GM12878 (cell line): ENCODE results near the gene CDH10. TPM values are rescaled to one million over a fixed set of nuclear protein-coding genes. Genes with fewer than 3 reads are reported as not detected.

Experiments used
- ATAC-seq: fragments of 200-7000 bp; cut with Tn5 transposase; 3 replicates; pipeline ENCODE4 v1.9.1; 2020; ENCODE audit warnings: mild to moderate bottlenecking, moderate library complexity
- BruUV-seq: library from RNA; stranded (reverse); fragments of 400-500 nt; replicated peaks from 2 replicates; lab custom pipeline; 2021; lab: Mats Ljungman, UMichigan
- CTCF ChIA-PET: fragments of 300-600 bp; sonication (Branson Sonifier 250); formaldehyde crosslinking; extraction: SDS; loops from one replicate; lab custom pipeline; 2021; ENCODE audit warnings: inconsistent platforms; lab: Yijun Ruan, JAX
- POLR2A ChIA-PET: fragments of 350-600 bp; formaldehyde crosslinking; extraction: SDS; loops from one replicate; lab custom pipeline; 2021; ENCODE audit warnings: inconsistent platforms; lab: Charles Lee
- RAD21 ChIA-PET: fragments of 300-600 bp; sonication (Branson Sonifier 250); formaldehyde crosslinking; loops from one replicate; lab custom pipeline; 2023; ENCODE audit warnings: antibody characterized with exemption; ENCODE audit not compliant: unreplicated experiment; lab: Charles Lee
- SMC1A ChIA-PET: fragments of 300-600 bp; sonication (Branson Sonifier 250); formaldehyde crosslinking; loops from one replicate; lab custom pipeline; 2023; ENCODE audit not compliant: unreplicated experiment, uncharacterized antibody; lab: Charles Lee
- DNase-seq: peaks from one replicate; pipeline ENCODE4 v3.0.0-alpha.2; 2011; ENCODE audit warnings: low read depth, low spot score
- FAIRE-seq: peaks from 3 replicates; lab custom pipeline; 2011; peaks lifted over from hg19 to GRCh38; lab: Jason Lieb, UNC
- H2AFZ ChIP-seq: 2 replicates; pipeline ENCODE4 v1.6.0; 2011; ENCODE audit warnings: low read depth, low read length, control low read depth; ENCODE audit not compliant: control insufficient read depth
- H3K27ac ChIP-seq: 2 replicates; pipeline ENCODE4 v1.5.1; 2011; ENCODE audit warnings: control low read depth; ENCODE audit not compliant: control insufficient read depth, insufficient read depth
- H3K27me3 ChIP-seq, 2 experiments: replicated peaks in 1 of 2; 2 replicates each; pipeline versions ENCODE4 v1.6.0 to v1.6.1; 2011; ENCODE audit warnings: low read length in 1 of 2; ENCODE audit not compliant: control insufficient read depth in 2 of 2, insufficient read depth in 2 of 2
- H3K36me3 ChIP-seq, 2 experiments: 2 replicates each; pipeline ENCODE4 v1.5.1; 2011; ENCODE audit warnings: low read length in 1 of 2; ENCODE audit not compliant: control insufficient read depth in 2 of 2, insufficient read depth in 2 of 2
- H3K4me1 ChIP-seq: 2 replicates; pipeline ENCODE4 v1.6.1; 2011; ENCODE audit warnings: mild to moderate bottlenecking, low read length, moderate library complexity, mixed read lengths; ENCODE audit not compliant: control insufficient read depth, insufficient read depth
- H3K4me2 ChIP-seq: 2 replicates; pipeline ENCODE4 v1.6.0; 2011; ENCODE audit warnings: control low read depth; ENCODE audit not compliant: control insufficient read depth, insufficient read depth
- H3K4me3 ChIP-seq: fragments of 200-600 bp; sonication (generic); 2 replicates; pipeline ENCODE4 v1.5.1; 2016
- H3K79me2 ChIP-seq: 2 replicates; pipeline ENCODE4 v1.6.0; 2011; ENCODE audit warnings: low read length; ENCODE audit not compliant: control insufficient read depth, insufficient read depth
- H3K9ac ChIP-seq: 2 replicates; pipeline ENCODE4 v1.8.0; 2011; ENCODE audit warnings: low read length, control low read depth, mixed read lengths; ENCODE audit not compliant: control insufficient read depth, insufficient read depth
- H3K9me3 ChIP-seq: replicated peaks from 3 replicates; pipeline ENCODE4 v1.5.1; 2011; ENCODE audit warnings: mild to moderate bottlenecking, low read length; ENCODE audit not compliant: control insufficient read depth, insufficient read depth
- H4K20me1 ChIP-seq: 2 replicates; pipeline ENCODE4 v1.6.0; 2011; ENCODE audit not compliant: control insufficient read depth, insufficient read depth
- CBFB ChIP-seq: IDR thresholded peaks from 2 replicates; pipeline ENCODE4 v1.6.1; 2016; ENCODE audit warnings: antibody characterized with exemption, low read depth
- ETV6 ChIP-seq, 2 experiments: fragments of 450-650 bp in 1 of 2; IDR thresholded peaks in 1 of 2; conservative IDR thresholded peaks in 1 of 2; 2 replicates each; pipeline ENCODE4 v1.6.1; 2014; ENCODE audit warnings: antibody characterized with exemption in 1 of 2, borderline replicate concordance in 1 of 2, low read depth in 1 of 2, mild to moderate bottlenecking in 1 of 2, moderate library complexity in 1 of 2
- FOXM1 ChIP-seq: IDR thresholded peaks from 2 replicates; pipeline ENCODE4 v1.6.1; 2012; ENCODE audit warnings: low read depth, mild to moderate bottlenecking, inconsistent platforms, low read length, moderate library complexity
- HDGF ChIP-seq: fragments of 450-650 bp; IDR thresholded peaks from 2 replicates; pipeline ENCODE4 v1.6.1; 2016; ENCODE audit warnings: antibody characterized with exemption
- NR2F1 ChIP-seq: fragments of 450-650 bp; conservative IDR thresholded peaks from 2 replicates; pipeline ENCODE4 v1.6.1; 2017; ENCODE audit warnings: mild to moderate bottlenecking
- PML ChIP-seq: IDR thresholded peaks from 2 replicates; pipeline ENCODE4 v1.6.1; 2012; ENCODE audit warnings: low read length, inconsistent platforms
- RFX5 ChIP-seq: IDR thresholded peaks from 2 replicates; pipeline ENCODE4 v1.6.1; 2011; ENCODE audit warnings: low read depth, low read length, improper control_type of control experiment
- SUPT20H ChIP-seq: IDR thresholded peaks from 2 replicates; pipeline ENCODE4 v1.6.1; 2011; ENCODE audit warnings: low read depth, mild to moderate bottlenecking, low read length, moderate library complexity, borderline replicate concordance; ENCODE audit not compliant: control insufficient read depth
- TBL1XR1 ChIP-seq: IDR thresholded peaks from 2 replicates; pipeline ENCODE4 v1.6.1; 2012; ENCODE audit warnings: low read depth, low read length, improper control_type of control experiment
- TCF7 ChIP-seq: IDR thresholded peaks from 2 replicates; pipeline ENCODE4 v1.6.1; 2014; ENCODE audit warnings: antibody characterized with exemption, borderline replicate concordance
- WGBS: methylation state at CpG from one replicate; pipeline ENCODE4 v1.1.6; 2016; ENCODE audit warnings: low lambda C conversion rate; ENCODE audit not compliant: insufficient replicate concordance, insufficient coverage; ENCODE audit errors: missing lambda C conversion rate; 5-methylcytosine and 5-hydroxymethylcytosine counted together
- in situ Hi-C: fragments of 300-500 bp; cut with MboI; formaldehyde crosslinking; loops from 9 replicates; pipeline ENCODE4 v1.14.3; 2018; ENCODE audit warnings: mixed read lengths
- intact Hi-C: fragments of 100-400 bp; cut with micrococcal nuclease; formaldehyde crosslinking; loops from one replicate; pipeline ENCODE4 v1.14.2; 2022; ENCODE audit not compliant: unreplicated experiment
- polyA plus RNA-seq, 11 experiments: library from polyadenylated mRNA; depleted of rRNA in 4 of 11; unstranded in 6 of 11; stranded (reverse) in 5 of 11; fragments of >200 nt; fragmentation: Nextera tagmentation in 4 of 11; fragmentation: Illumina TruSeq in 1 of 11; extraction: Ambion mirVana in 4 of 11; extraction: Trizol in 1 of 11; gene quantifications; 1 replicate in 1 of 11; 2 replicates in 10 of 11; pipeline versions ENCODE4 v1.2.1 to v1.2.3, GENCODE V29; 2011 to 2016; ENCODE audit warnings: inconsistent platforms in 2 of 11, missing spikeins in 2 of 11, low read depth in 1 of 11
- total RNA-seq, 4 experiments: library from RNA; depleted of rRNA in 3 of 4; stranded (reverse); fragments of >200 nt in 3 of 4; fragmentation: Illumina TruSeq in 1 of 4; extraction: Trizol in 1 of 4; gene quantifications; 2 replicates each; pipeline versions ENCODE4 v1.2.1 to v1.2.3, GENCODE V29; 2013 to 2021
- TF ChIP-seq, protein P1 (sequence below): fragments of 450-650 bp; conservative IDR thresholded peaks from 2 replicates; pipeline ENCODE4 v1.6.1; 2017; ENCODE audit warnings: mild to moderate bottlenecking, moderate library complexity
- TF ChIP-seq, protein P2 (sequence below): IDR thresholded peaks from 2 replicates; pipeline ENCODE4 v1.6.1; 2011; ENCODE audit warnings: mild to moderate bottlenecking, low read depth, low read length, moderate library complexity; ENCODE audit not compliant: insufficient replicate concordance
- TF ChIP-seq, protein P3 (sequence below): fragments of 450-650 bp; IDR thresholded peaks from 2 replicates; pipeline ENCODE4 v1.6.1; 2016; ENCODE audit warnings: mild to moderate bottlenecking
- TF ChIP-seq, protein P4 (sequence below): IDR thresholded peaks from 2 replicates; pipeline ENCODE4 v1.6.1; 2011; ENCODE audit warnings: low read depth, low read length, improper control_type of control experiment, borderline replicate concordance
- TF ChIP-seq, protein P5 (sequence below): fragments of 450-650 bp; IDR thresholded peaks from 2 replicates; pipeline ENCODE4 v1.6.1; 2017; ENCODE audit warnings: mild to moderate bottlenecking, moderate library complexity

The CDH10 gene
- total and polyA plus RNA-seq, 10 of the 15 experiments (the other 5 are each of a cell fraction or from before 2014, with no cell fraction given), result 0.04 to 0.05 TPM; not detected in 8

DNA sequence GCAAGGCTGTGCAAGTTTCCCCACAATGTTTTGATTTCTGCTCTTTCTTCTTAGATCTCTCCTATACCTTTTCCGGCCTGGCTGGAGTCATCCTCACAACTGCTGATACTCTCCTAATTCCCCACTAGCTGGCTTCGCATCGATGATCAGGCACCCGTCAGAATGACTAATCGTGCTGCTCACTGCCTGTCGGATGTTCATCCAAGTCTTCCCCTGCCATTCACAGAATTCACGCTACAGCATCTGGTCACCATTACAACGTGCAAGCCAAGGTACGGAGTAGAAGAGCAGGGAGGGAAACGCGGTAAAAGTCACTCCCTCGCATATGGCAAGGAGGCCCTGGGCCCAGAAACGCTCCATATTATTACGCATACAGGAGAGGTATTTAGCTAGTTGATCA lies 35.1 kb downstream of the CDH10 start:
- H3K9ac ChIP-seq, result no peak overlapping the region
- no peak for FAIRE-seq
- intact Hi-C loops (no loop called here), in situ Hi-C loops (no loop called here)
- WGBS, result 59% methylated on average over 14 of the region's 14 CpGs
- H3K4me3 ChIP-seq, result no peak overlapping the region
- H3K4me2 ChIP-seq, result no peak overlapping the region
- ChIA-PET SMC1A (interaction anchor here (1.2 to 1.4 kb wide), 2 partner anchors 10 to 11 kb away, joined by 3 to 4 read pairs; no protein-coding TSS in a partner anchor), RAD21 (no interaction called here), POLR2A (no interaction called here), CTCF (no interaction called here)
- no TSS peak for BruUV-seq
- no peak for ATAC-seq
- no peaks in the 10 kb centered on the region for H3K27me3 ChIP-seq
- no peak overlapping the region for H2AFZ ChIP-seq
- no peaks in the 10 kb centered on the region for H3K4me1 ChIP-seq
- no peaks in the 10 kb centered on the region for H3K79me2 ChIP-seq
- no peaks in the 10 kb centered on the region for H4K20me1 ChIP-seq
- DNase-seq, result no peak
- no peaks in the 10 kb centered on the region for H3K9me3 ChIP-seq
- no peaks in the 10 kb centered on the region for H3K36me3 ChIP-seq
- no peak overlapping the region for H3K27ac ChIP-seq
- no peak for TF ChIP-seq RFX5
- TF ChIP-seq, protein P1, sequence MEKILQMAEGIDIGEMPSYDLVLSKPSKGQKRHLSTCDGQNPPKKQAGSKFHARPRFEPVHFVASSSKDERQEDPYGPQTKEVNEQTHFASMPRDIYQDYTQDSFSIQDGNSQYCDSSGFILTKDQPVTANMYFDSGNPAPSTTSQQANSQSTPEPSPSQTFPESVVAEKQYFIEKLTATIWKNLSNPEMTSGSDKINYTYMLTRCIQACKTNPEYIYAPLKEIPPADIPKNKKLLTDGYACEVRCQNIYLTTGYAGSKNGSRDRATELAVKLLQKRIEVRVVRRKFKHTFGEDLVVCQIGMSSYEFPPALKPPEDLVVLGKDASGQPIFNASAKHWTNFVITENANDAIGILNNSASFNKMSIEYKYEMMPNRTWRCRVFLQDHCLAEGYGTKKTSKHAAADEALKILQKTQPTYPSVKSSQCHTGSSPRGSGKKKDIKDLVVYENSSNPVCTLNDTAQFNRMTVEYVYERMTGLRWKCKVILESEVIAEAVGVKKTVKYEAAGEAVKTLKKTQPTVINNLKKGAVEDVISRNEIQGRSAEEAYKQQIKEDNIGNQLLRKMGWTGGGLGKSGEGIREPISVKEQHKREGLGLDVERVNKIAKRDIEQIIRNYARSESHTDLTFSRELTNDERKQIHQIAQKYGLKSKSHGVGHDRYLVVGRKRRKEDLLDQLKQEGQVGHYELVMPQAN, result no peak
- TF ChIP-seq PML, result no peak
- TF ChIP-seq ETV6 (conservative IDR thresholded peaks at IDR 0.05 in 1 of 2, IDR thresholded peaks at IDR 0.05 in 1 of 2; ENCODE audit: borderline replicate concordance in 1 of 2, low read depth in 1 of 2), result no peak
- TF ChIP-seq, protein P2, sequence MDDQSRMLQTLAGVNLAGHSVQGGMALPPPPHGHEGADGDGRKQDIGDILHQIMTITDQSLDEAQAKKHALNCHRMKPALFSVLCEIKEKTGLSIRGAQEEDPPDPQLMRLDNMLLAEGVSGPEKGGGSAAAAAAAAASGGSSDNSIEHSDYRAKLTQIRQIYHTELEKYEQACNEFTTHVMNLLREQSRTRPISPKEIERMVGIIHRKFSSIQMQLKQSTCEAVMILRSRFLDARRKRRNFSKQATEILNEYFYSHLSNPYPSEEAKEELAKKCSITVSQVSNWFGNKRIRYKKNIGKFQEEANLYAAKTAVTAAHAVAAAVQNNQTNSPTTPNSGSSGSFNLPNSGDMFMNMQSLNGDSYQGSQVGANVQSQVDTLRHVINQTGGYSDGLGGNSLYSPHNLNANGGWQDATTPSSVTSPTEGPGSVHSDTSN, result no peak
- TF ChIP-seq TBL1XR1, result no peak
- no peak for TF ChIP-seq SUPT20H
- TF ChIP-seq, protein P3, sequence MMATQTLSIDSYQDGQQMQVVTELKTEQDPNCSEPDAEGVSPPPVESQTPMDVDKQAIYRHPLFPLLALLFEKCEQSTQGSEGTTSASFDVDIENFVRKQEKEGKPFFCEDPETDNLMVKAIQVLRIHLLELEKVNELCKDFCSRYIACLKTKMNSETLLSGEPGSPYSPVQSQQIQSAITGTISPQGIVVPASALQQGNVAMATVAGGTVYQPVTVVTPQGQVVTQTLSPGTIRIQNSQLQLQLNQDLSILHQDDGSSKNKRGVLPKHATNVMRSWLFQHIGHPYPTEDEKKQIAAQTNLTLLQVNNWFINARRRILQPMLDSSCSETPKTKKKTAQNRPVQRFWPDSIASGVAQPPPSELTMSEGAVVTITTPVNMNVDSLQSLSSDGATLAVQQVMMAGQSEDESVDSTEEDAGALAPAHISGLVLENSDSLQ, result no peak
- TF ChIP-seq, protein P4, sequence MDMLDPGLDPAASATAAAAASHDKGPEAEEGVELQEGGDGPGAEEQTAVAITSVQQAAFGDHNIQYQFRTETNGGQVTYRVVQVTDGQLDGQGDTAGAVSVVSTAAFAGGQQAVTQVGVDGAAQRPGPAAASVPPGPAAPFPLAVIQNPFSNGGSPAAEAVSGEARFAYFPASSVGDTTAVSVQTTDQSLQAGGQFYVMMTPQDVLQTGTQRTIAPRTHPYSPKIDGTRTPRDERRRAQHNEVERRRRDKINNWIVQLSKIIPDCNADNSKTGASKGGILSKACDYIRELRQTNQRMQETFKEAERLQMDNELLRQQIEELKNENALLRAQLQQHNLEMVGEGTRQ, result no peak
- TF ChIP-seq, protein P5, sequence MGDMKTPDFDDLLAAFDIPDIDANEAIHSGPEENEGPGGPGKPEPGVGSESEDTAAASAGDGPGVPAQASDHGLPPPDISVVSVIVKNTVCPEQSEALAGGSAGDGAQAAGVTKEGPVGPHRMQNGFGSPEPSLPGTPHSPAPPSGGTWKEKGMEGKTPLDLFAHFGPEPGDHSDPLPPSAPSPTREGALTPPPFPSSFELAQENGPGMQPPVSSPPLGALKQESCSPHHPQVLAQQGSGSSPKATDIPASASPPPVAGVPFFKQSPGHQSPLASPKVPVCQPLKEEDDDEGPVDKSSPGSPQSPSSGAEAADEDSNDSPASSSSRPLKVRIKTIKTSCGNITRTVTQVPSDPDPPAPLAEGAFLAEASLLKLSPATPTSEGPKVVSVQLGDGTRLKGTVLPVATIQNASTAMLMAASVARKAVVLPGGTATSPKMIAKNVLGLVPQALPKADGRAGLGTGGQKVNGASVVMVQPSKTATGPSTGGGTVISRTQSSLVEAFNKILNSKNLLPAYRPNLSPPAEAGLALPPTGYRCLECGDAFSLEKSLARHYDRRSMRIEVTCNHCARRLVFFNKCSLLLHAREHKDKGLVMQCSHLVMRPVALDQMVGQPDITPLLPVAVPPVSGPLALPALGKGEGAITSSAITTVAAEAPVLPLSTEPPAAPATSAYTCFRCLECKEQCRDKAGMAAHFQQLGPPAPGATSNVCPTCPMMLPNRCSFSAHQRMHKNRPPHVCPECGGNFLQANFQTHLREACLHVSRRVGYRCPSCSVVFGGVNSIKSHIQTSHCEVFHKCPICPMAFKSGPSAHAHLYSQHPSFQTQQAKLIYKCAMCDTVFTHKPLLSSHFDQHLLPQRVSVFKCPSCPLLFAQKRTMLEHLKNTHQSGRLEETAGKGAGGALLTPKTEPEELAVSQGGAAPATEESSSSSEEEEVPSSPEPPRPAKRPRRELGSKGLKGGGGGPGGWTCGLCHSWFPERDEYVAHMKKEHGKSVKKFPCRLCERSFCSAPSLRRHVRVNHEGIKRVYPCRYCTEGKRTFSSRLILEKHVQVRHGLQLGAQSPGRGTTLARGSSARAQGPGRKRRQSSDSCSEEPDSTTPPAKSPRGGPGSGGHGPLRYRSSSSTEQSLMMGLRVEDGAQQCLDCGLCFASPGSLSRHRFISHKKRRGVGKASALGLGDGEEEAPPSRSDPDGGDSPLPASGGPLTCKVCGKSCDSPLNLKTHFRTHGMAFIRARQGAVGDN, result no peak
- no peak for TF ChIP-seq CBFB
- no peak for TF ChIP-seq HDGF
- no peak for TF ChIP-seq TCF7
- no peak for TF ChIP-seq FOXM1
- no peak for TF ChIP-seq NR2F1
